ENCODE data around the gene SNRPA1. TPM values are rescaled to one million over a fixed set of nuclear protein-coding genes. Genes with fewer than 3 reads are reported as not detected.

Gene SNRPA1
- total RNA-seq, 4 donors from 2014 or later = 19.6 to 59.1 (median 26.2) TPM

DNA sequence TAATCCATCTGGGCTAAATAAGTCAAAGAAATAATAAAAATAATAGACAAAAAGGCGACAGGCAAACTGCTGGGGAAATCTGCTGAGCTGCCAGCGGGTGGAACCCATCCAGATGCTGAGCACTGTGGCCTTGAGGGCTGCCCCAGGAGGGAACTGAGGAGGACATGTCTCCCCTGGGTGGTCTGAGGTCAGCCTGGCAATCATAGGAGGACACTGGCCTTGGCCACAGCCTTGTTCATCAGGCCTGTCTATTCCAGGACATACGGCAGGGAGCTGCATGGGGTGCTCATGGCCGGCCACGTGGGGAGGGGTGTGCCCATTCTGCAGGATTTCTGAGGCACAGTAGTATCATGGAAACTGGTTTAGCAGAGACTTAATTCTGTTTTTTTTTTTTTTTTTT is 21.5 kb upstream of the SNRPA1 start:
- Histone ChIP-seq H3K27ac (no peak overlapping the region), H3K9me3 (no peaks in the 10 kb centered on the region), H3K4me1 (no peaks in the 10 kb centered on the region), H3K4me3 (no peak overlapping the region), H3K27me3 (no peaks in the 10 kb centered on the region), H3K36me3 (peaks cover 0 to 27% of the 10 kb centered on the region in 2 donors)
- TF ChIP-seq, protein P1, sequence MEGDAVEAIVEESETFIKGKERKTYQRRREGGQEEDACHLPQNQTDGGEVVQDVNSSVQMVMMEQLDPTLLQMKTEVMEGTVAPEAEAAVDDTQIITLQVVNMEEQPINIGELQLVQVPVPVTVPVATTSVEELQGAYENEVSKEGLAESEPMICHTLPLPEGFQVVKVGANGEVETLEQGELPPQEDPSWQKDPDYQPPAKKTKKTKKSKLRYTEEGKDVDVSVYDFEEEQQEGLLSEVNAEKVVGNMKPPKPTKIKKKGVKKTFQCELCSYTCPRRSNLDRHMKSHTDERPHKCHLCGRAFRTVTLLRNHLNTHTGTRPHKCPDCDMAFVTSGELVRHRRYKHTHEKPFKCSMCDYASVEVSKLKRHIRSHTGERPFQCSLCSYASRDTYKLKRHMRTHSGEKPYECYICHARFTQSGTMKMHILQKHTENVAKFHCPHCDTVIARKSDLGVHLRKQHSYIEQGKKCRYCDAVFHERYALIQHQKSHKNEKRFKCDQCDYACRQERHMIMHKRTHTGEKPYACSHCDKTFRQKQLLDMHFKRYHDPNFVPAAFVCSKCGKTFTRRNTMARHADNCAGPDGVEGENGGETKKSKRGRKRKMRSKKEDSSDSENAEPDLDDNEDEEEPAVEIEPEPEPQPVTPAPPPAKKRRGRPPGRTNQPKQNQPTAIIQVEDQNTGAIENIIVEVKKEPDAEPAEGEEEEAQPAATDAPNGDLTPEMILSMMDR (IDR thresholded peaks at IDR 0.05 in 4 of 5, conservative IDR thresholded peaks at IDR 0.05 in 1 of 5) = no peak
- TF ChIP-seq POLR2A (IDR thresholded peaks at IDR 0.05) = no peak
- no peak for DNase-seq
- no peak for ATAC-seq
- intact Hi-C loops (cut with DNase I; ENCODE audit: low total_unique reads) = no loop called here
- in situ Hi-C loops (cut with MboI; ENCODE audit: low sequenced_read_pairs in 4 of 4) = no loop called here

DNA sequence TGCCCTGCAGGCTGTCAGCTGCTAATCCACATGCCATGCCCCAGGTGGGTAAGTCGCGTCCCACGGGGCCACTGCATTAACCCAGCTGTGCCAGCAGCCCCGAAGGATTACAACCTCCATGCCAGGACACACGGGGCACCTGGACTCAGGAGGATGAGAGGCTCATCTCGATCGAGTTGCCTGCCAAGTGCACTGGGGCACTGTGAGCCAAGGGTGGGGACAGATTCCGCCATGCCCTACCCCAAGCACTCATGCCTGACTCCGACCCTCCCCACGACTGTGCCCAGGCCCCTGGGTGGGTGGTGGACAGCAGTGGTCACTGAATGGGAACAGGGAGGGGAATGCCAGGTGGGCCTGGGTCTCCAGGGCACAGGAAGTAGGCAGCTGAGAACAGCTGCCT is 20.7 kb upstream of the SNRPA1 start:
- Histone ChIP-seq H3K27ac (no peak overlapping the region), H3K36me3 (peaks cover 0 to 21% of the 10 kb centered on the region in 2 donors), H3K27me3 (no peaks in the 10 kb centered on the region), H3K9me3 (no peaks in the 10 kb centered on the region), H3K4me3 (no peak overlapping the region), H3K4me1 (no peaks in the 10 kb centered on the region)
- in situ Hi-C loops (cut with MboI; ENCODE audit: low sequenced_read_pairs in 4 of 4) (no loop called here), intact Hi-C loops (cut with DNase I; ENCODE audit: low total_unique reads) (no loop called here)
- TF ChIP-seq POLR2A (IDR thresholded peaks at IDR 0.05) = no peak
- TF ChIP-seq, protein P1 (IDR thresholded peaks at IDR 0.05 in 4 of 5, conservative IDR thresholded peaks at IDR 0.05 in 1 of 5) = no peak
- DNase-seq = no peak
- no peak for ATAC-seq

DNA sequence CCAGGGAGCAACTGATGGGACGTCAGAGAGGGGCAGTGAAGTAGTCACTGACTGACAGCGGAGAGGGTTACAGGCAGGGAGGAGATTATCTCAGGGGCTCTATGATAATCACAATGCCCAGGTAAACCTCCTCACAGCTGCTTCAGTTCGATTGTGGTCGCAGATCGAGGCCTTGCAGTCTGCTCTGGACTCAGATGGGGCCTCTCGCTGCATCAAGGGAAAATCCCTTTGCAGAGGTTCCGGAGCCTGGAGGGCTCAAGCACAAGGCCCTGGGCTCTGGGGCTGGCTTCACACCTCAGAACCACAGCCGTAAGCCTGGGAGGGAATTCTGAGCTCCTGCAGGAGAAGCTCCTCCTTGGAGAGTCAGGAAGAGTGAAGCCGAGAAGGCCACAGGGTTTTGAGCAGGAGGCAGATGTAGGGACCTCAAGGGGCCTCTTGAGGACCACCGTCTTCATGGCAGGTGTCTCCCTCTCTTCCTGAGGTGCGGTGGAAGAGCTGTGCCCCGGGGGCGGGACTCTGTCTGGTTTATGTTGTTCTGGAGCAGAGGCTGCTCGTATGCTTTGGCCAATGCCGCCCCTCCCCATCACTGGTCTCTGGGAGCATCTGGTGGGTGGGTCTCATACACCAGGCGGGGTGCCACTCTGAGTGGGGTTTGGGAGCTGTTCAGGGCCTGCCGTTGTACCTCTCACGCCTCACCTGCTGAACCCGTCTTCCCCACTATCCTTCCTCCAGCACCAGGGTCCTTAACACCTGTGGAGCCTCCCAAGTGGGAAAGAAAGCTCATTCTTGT is 19.5 kb upstream of the SNRPA1 start:
- Histone ChIP-seq H3K27me3 (no peaks in the 10 kb centered on the region), H3K27ac (no peak overlapping the region), H3K36me3 (peaks cover 0 to 18% of the 10 kb centered on the region in 2 donors), H3K9me3 (no peaks in the 10 kb centered on the region), H3K4me1 (no peaks in the 10 kb centered on the region), H3K4me3 (no peak overlapping the region)
- intact Hi-C loops (cut with DNase I; ENCODE audit: low total_unique reads) = no loop called here
- ATAC-seq (no peak), DNase-seq (no peak)
- TF ChIP-seq, protein P1 (IDR thresholded peaks at IDR 0.05 in 4 of 5, conservative IDR thresholded peaks at IDR 0.05 in 1 of 5) = no peak
- no peak for TF ChIP-seq POLR2A (IDR thresholded peaks at IDR 0.05)
- in situ Hi-C loops (cut with MboI; ENCODE audit: low sequenced_read_pairs in 4 of 4) = no loop called here

DNA sequence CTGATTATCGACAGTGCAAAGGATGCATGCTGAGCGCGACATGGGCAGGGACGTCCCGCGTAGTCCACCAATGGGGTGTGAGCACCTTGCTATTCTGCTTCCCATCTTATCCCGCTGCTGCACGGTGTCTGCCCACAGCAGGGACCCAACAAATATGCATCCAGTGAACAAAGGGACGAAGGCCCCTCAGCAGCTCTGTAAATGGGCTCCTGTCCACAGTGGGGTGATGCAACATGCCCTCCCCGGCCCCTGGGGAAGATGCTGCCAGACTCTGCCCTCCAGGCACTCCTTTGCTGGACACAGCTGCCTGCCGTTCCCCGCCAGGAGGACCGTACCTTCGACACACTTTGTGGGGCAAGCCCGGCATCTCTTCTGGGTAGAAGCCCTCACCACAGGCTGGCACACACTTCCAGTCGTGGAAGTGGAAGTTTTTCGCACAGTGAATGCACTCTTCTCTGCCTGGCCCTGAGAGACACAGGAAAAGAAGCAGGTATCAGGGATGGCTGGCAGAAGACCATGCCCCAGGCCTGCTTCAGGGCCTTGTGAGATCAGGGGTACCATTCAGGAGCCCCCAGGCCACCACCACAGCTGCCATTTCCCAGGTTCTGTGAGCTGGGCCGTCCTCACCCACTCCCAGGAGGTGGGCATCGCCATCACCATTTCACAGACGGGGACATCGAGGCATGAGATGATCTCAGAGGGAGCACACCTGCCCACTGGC is 18.2 kb upstream of the SNRPA1 start:
- Histone ChIP-seq H3K36me3 (peaks cover 0 to 25% of the 10 kb centered on the region in 2 donors), H3K4me1 (no peaks in the 10 kb centered on the region), H3K27me3 (no peaks in the 10 kb centered on the region), H3K9me3 (no peaks in the 10 kb centered on the region), H3K4me3 (no peak overlapping the region), H3K27ac (no peak overlapping the region)
- DNase-seq (no peak), ATAC-seq (no peak)
- intact Hi-C loops (cut with DNase I; ENCODE audit: low total_unique reads) (no loop called here), in situ Hi-C loops (cut with MboI; ENCODE audit: low sequenced_read_pairs in 4 of 4) (no loop called here)
- no peak for TF ChIP-seq POLR2A (IDR thresholded peaks at IDR 0.05)
- TF ChIP-seq, protein P1 (IDR thresholded peaks at IDR 0.05 in 4 of 5, conservative IDR thresholded peaks at IDR 0.05 in 1 of 5) = no peak
